H1 (cell line): ENCODE data around the gene NAXE. TPM values are rescaled to one million over a fixed set of nuclear protein-coding genes. Genes with fewer than 3 reads are reported as not detected.

Source experiments
- CTCF ChIA-PET: fragments of 300-600 bp; sonication (Branson Sonifier 250); formaldehyde crosslinking; loops from one replicate; lab custom pipeline; 2021; ENCODE audit not compliant: partially characterized antibody; lab: Charles Lee
- POLR2A ChIA-PET: fragments of 300-600 bp; sonication (Branson Sonifier 250); formaldehyde crosslinking; loops from one replicate; lab custom pipeline; 2021; ENCODE audit warnings: inconsistent platforms; ENCODE audit not compliant: partially characterized antibody; lab: Charles Lee
- DNase-seq, 2 experiments: peaks; one replicate each; pipeline versions ENCODE4 v3.0.0 to v3.0.0-alpha.2; 2010 to 2022; ENCODE audit warnings: low spot score in 2 of 2, low read depth in 1 of 2, mixed read lengths in 1 of 2
- FAIRE-seq: peaks from 2 replicates; lab custom pipeline; 2011; peaks lifted over from hg19 to GRCh38; lab: Jason Lieb, UNC
- H2AFZ ChIP-seq: 2 replicates; pipeline ENCODE4 v1.8.1; 2012; ENCODE audit warnings: low read length, inconsistent platforms
- H2AK5ac ChIP-seq: 2 replicates; pipeline ENCODE4 v1.6.1; 2013; ENCODE audit warnings: low read depth, low read length
- H2BK120ac ChIP-seq: replicated peaks from 2 replicates; pipeline ENCODE3; 2013; ENCODE audit warnings: low read depth, low read length, inconsistent platforms
- H2BK12ac ChIP-seq: 2 replicates; pipeline ENCODE4 v1.6.1; 2013; ENCODE audit warnings: low read depth, low read length
- H2BK15ac ChIP-seq: 2 replicates; pipeline ENCODE4 v1.6.1; 2013; ENCODE audit warnings: low read length
- H2BK20ac ChIP-seq: 2 replicates; pipeline ENCODE4 v1.6.1; 2013; ENCODE audit warnings: low read length
- H2BK5ac ChIP-seq: 2 replicates; pipeline ENCODE4 v1.6.1; 2013; ENCODE audit warnings: low read depth, low read length
- H3K14ac ChIP-seq: 2 replicates; pipeline ENCODE4 v1.6.1; 2013; ENCODE audit warnings: inconsistent platforms; ENCODE audit not compliant: insufficient read length
- H3K18ac ChIP-seq: 2 replicates; pipeline ENCODE4 v1.6.1; 2013; ENCODE audit warnings: low read length; ENCODE audit errors: extremely low read depth
- H3K23ac ChIP-seq: 2 replicates; pipeline ENCODE4 v1.6.1; 2013; ENCODE audit warnings: inconsistent platforms; ENCODE audit not compliant: insufficient read length
- H3K23me2 ChIP-seq: 2 replicates; pipeline ENCODE4 v1.6.1; 2013; ENCODE audit warnings: low read depth, low read length
- H3K27ac ChIP-seq: 2 replicates; pipeline ENCODE4 v1.6.1; 2011; ENCODE audit warnings: low read depth, low read length, inconsistent platforms
- H3K27me3 ChIP-seq, 4 experiments: replicated peaks in 1 of 4; 1 replicate in 1 of 4; 2 replicates in 3 of 4; pipeline versions ENCODE4 v1.6.1 to v1.8.1; 2011 to 2013; ENCODE audit warnings: low read length in 3 of 4, mild to moderate bottlenecking in 3 of 4, inconsistent platforms in 2 of 4, mixed read lengths in 2 of 4, moderate library complexity in 1 of 4; ENCODE audit not compliant: control insufficient read depth in 3 of 4, insufficient read depth in 3 of 4; ENCODE audit errors: extremely low read depth in 1 of 4
- H3K36me3 ChIP-seq, 4 experiments: 2 replicates each; pipeline versions ENCODE4 v1.6.1 to v1.8.1; 2011 to 2013; ENCODE audit warnings: mild to moderate bottlenecking in 4 of 4, low read length in 3 of 4, moderate library complexity in 2 of 4, control low read depth in 1 of 4, inconsistent platforms in 1 of 4; ENCODE audit not compliant: insufficient read depth in 4 of 4, control insufficient read depth in 2 of 4
- H3K4ac ChIP-seq: replicated peaks from 2 replicates; pipeline ENCODE3; 2013; ENCODE audit warnings: low read length, low read depth, mixed read lengths, inconsistent platforms; ENCODE audit not compliant: insufficient read length
- H3K4me1 ChIP-seq, 4 experiments: replicated peaks in 1 of 4; 1 replicate in 1 of 4; 2 replicates in 3 of 4; pipeline versions ENCODE4 v1.6.1 to v1.8.1; 2011 to 2013; ENCODE audit warnings: low read length in 3 of 4, inconsistent platforms in 2 of 4, mixed read lengths in 1 of 4; ENCODE audit not compliant: insufficient read depth in 4 of 4, control insufficient read depth in 3 of 4
- H3K4me2 ChIP-seq, 2 experiments: 2 replicates each; pipeline versions ENCODE4 v1.6.1 to v1.8.1; 2011 to 2013; ENCODE audit warnings: low read depth in 2 of 2, low read length in 2 of 2, control low read depth in 1 of 2, inconsistent platforms in 1 of 2, mild to moderate bottlenecking in 1 of 2; ENCODE audit not compliant: insufficient read depth in 1 of 2
- H3K4me3 ChIP-seq, 4 experiments: fragments of 200-600, 300-600 bp in 1 of 4; sonication (generic), shearing (Covaris generic), sonication (Bioruptor Twin) in 1 of 4; 2 replicates each; pipeline versions ENCODE4 v1.5.1 to v1.8.1; 2011 to 2016; ENCODE audit warnings: low read length in 4 of 4, low read depth in 3 of 4, control low read depth in 2 of 4, inconsistent platforms in 2 of 4, mild to moderate bottlenecking in 2 of 4, mixed read lengths in 1 of 4, moderate library complexity in 1 of 4; ENCODE audit not compliant: insufficient read depth in 2 of 4; ENCODE audit errors: extremely low read depth in 1 of 4
- H3K56ac ChIP-seq: replicated peaks from 2 replicates; pipeline ENCODE3; 2013; ENCODE audit warnings: low read depth, mild to moderate bottlenecking, mixed read lengths, low read length, inconsistent platforms; ENCODE audit not compliant: insufficient read length
- H3K79me1 ChIP-seq: 2 replicates; pipeline ENCODE4 v1.6.1; 2013; ENCODE audit warnings: low read depth, low read length, control low read depth
- H3K79me2 ChIP-seq, 2 experiments: 2 replicates each; pipeline versions ENCODE4 v1.6.1 to v1.8.1; 2012 to 2013; ENCODE audit warnings: low read length in 2 of 2, mild to moderate bottlenecking in 2 of 2, inconsistent platforms in 1 of 2; ENCODE audit not compliant: insufficient read depth in 2 of 2, control insufficient read depth in 1 of 2
- H3K9ac ChIP-seq, 4 experiments: replicated peaks in 1 of 4; 1 replicate in 1 of 4; 2 replicates in 3 of 4; pipeline versions ENCODE4 v1.6.1 to v1.8.1; 2011 to 2013; ENCODE audit warnings: low read depth in 3 of 4, low read length in 3 of 4, control low read depth in 2 of 4, mild to moderate bottlenecking in 2 of 4, moderate library complexity in 2 of 4, inconsistent platforms in 1 of 4; ENCODE audit errors: extremely low read depth in 1 of 4
- H3K9me3 ChIP-seq, 2 experiments: 2 replicates each; pipeline versions ENCODE4 v1.6.1 to v1.8.1; 2012 to 2013; ENCODE audit warnings: mild to moderate bottlenecking in 2 of 2, moderate library complexity in 2 of 2, control low read depth in 1 of 2, inconsistent platforms in 1 of 2, low read depth in 1 of 2, low read length in 1 of 2, mixed read lengths in 1 of 2; ENCODE audit not compliant: insufficient read depth in 2 of 2
- H4K20me1 ChIP-seq, 2 experiments: replicated peaks in 1 of 2; 2 replicates each; pipeline versions ENCODE3 to v1.8.1; 2011 to 2013; ENCODE audit warnings: inconsistent platforms in 2 of 2, low read length in 2 of 2, mild to moderate bottlenecking in 1 of 2; ENCODE audit not compliant: insufficient read depth in 2 of 2, control insufficient read depth in 1 of 2
- H4K5ac ChIP-seq: 2 replicates; pipeline ENCODE4 v1.6.1; 2013; ENCODE audit warnings: low read length, low read depth, mixed read lengths, inconsistent platforms; ENCODE audit not compliant: insufficient read length
- H4K8ac ChIP-seq: 2 replicates; pipeline ENCODE4 v1.8.0; 2013; ENCODE audit warnings: mild to moderate bottlenecking, moderate library complexity, low read length, inconsistent platforms; ENCODE audit not compliant: insufficient read depth; ENCODE audit errors: extremely low read depth
- H4K91ac ChIP-seq: replicated peaks from 2 replicates; pipeline ENCODE3; 2013; ENCODE audit warnings: low read length, mixed read lengths, inconsistent platforms; ENCODE audit not compliant: insufficient read length
- POLR2A ChIP-seq, 2 experiments: IDR thresholded peaks; 1 replicate in 1 of 2; 2 replicates in 1 of 2; pipeline ENCODE4 v1.6.1; 2011; ENCODE audit warnings: low read depth in 2 of 2, low read length in 2 of 2, mild to moderate bottlenecking in 2 of 2; ENCODE audit errors: control extremely low read depth in 1 of 2
- SP4 ChIP-seq: IDR thresholded peaks from 2 replicates; pipeline ENCODE4 v1.6.1; 2012; ENCODE audit warnings: low read length, inconsistent platforms
- WGBS, 2 experiments: shearing (Covaris generic) in 1 of 2; methylation state at CpG; one replicate each; pipeline versions ENCODE4 v1.1.6 to v1.1.7; 2013 to 2015; ENCODE audit warnings: low lambda C conversion rate in 2 of 2, mixed read lengths in 2 of 2, inconsistent platforms in 1 of 2, low coverage in 1 of 2, missing lambda C conversion rate in 1 of 2; ENCODE audit not compliant: insufficient replicate concordance in 2 of 2, insufficient coverage in 1 of 2, insufficient read length in 1 of 2; ENCODE audit errors: extremely low coverage in 1 of 2, missing lambda C conversion rate in 1 of 2; 5-methylcytosine and 5-hydroxymethylcytosine counted together
- polyA plus RNA-seq, 7 experiments: library from polyadenylated mRNA; depleted of rRNA in 3 of 7; stranded (reverse) in 5 of 7; unstranded in 2 of 7; fragments of >200 nt in 5 of 7; fragments of 200-250 nt in 2 of 7; gene quantifications; 1 replicate in 5 of 7; 2 replicates in 1 of 7; 4 replicates in 1 of 7; pipeline versions ENCODE4 v1.2.1 to v1.2.3, GENCODE V29; 2011 to 2013; ENCODE audit warnings: missing spikeins in 2 of 7, mixed read lengths in 2 of 7
- total RNA-seq: library from RNA; stranded (reverse); fragmentation: NEBNext Ultra II Directional; extraction: Animal tissue kit (Norgen Biotek cat#: 25700); gene quantifications from 2 replicates; pipeline ENCODE4 v1.2.1, GENCODE V29; 2021

The NAXE gene
- total and polyA plus RNA-seq, 2 of the 8 experiments (the other 6 are each of a cell fraction or from before 2014, with no cell fraction given), result 73.1 to 74.3 TPM

DNA sequence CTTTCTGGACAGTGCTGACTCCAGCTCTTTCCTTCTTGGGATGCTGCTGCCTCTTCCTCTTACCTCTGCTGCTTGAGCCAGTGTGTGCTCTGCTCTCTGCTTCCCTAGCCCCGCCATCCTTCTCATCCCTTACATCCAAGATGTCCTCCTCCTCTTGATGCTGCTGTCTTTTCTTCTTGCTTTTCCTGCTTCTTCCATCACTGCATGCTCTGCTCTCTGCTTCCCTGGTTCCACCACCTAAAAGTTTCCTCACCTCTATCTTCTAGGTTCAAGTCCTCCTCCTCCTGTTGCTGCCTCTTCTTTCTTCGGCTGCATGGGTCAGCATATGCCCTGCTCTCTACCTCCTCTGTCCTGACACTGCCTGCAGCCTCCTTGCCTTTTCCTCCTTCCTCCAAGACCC lies 3.4 kb downstream of the NAXE start:
- Histone ChIP-seq H2AK5ac (no peak overlapping the region), H3K56ac (no peak overlapping the region), H4K5ac (no peak overlapping the region), H2AFZ (no peak overlapping the region), H3K9ac (no peak overlapping the region), H3K79me1 (peaks cover 4% of the 10 kb centered on the region; the same call in 1 of the 2 replicates), H2BK120ac (no peak overlapping the region), H3K23me2 (peaks cover 10% of the 10 kb centered on the region), H3K27ac (no peak overlapping the region), H3K9me3 (no peaks in the 10 kb centered on the region), H2BK15ac (no peak overlapping the region), H3K36me3 (peaks cover 19 to 57% (median 43%) of the 10 kb centered on the region in 4 experiments), H4K91ac (no peak overlapping the region), H3K23ac (no peak overlapping the region), H3K79me2 (peaks cover 0 to 8% of the 10 kb centered on the region in 2 experiments; a peak in 2 of 4 replicates), H3K18ac (no peak overlapping the region), H3K4me2 (no peak overlapping the region), H4K8ac (no peak overlapping the region), H4K20me1 (peaks cover 0 to 6% of the 10 kb centered on the region in 2 experiments), H2BK20ac (no peak overlapping the region), H3K27me3 (no peaks in the 10 kb centered on the region), H2BK12ac (no peak overlapping the region), H3K4me3 (no peak overlapping the region), H3K4ac (no peak overlapping the region), H3K4me1 (peaks cover 0 to 10% (median 2%) of the 10 kb centered on the region in 4 experiments; a peak in 4 of 7 replicates), H2BK5ac (no peak overlapping the region), H3K14ac (no peak overlapping the region)
- POLR2A ChIA-PET, result interaction anchor here (0.9 to 5.1 kb wide), 3 partner anchors 7 to 57 kb away, joined by 3 to 66 read pairs (median 4); partner anchors contain the start of gene GPATCH4
- TF ChIP-seq SP4, result no peak
- TF ChIP-seq POLR2A (IDR thresholded peaks at IDR 0.05; ENCODE audit: control extremely low read depth in 1 of 2, low read depth in 2 of 2, low read length in 2 of 2), result 0 out of 3 replicates have a peak, but pooled peaks of 1 of the 2 experiments have one; percentile 5
- no peak for DNase-seq
- CTCF ChIA-PET, result interaction anchor here (0.6 to 5.3 kb wide), 10 partner anchors 9 to 209 kb away, joined by 3 to 45 read pairs (median 4); partner anchors contain the start of genes BCAN and GPATCH4
- 95% methylated on average over 2 of the region's 2 CpGs; no CpG with 5 or more reads in 1 of the 2 experiments for WGBS, 2 experiments
- FAIRE-seq, result no peak
